Endodermal cell (in vitro differentiated cells): ENCODE measurements around the gene CIBAR2. TPM values are rescaled to one million over a fixed set of nuclear protein-coding genes. Genes with fewer than 3 reads are reported as not detected.

Experiments
- DNase-seq: peaks from one replicate; pipeline ENCODE4 v3.0.0-alpha.2; 2017
- H3K27ac ChIP-seq: 2 replicates; pipeline ENCODE4 v1.5.1; 2013; ENCODE audit warnings: mild to moderate bottlenecking, low read depth, low read length, moderate library complexity
- H3K27me3 ChIP-seq: 2 replicates; pipeline ENCODE4 v1.6.1; 2013; ENCODE audit warnings: mild to moderate bottlenecking, low read length, moderate library complexity; ENCODE audit not compliant: insufficient read depth, control insufficient read depth, poor library complexity, severe bottlenecking
- H3K36me3 ChIP-seq: 2 replicates; pipeline ENCODE4 v1.7.0; 2013; ENCODE audit warnings: mild to moderate bottlenecking, low read length, moderate library complexity; ENCODE audit not compliant: control insufficient read depth, insufficient read depth
- H3K4me1 ChIP-seq: one replicate; pipeline ENCODE4 v1.7.0; 2013; ENCODE audit warnings: low read length; ENCODE audit not compliant: control insufficient read depth, insufficient read depth
- H3K4me3 ChIP-seq: 2 replicates; pipeline ENCODE4 v1.5.1; 2013; ENCODE audit warnings: mild to moderate bottlenecking, low read length, moderate library complexity
- H3K9ac ChIP-seq: 2 replicates; pipeline ENCODE4 v1.6.1; 2013; ENCODE audit warnings: mild to moderate bottlenecking, low read length, moderate library complexity; ENCODE audit not compliant: poor library complexity, severe bottlenecking; ENCODE audit errors: extremely low read depth
- H3K9me3 ChIP-seq: 2 replicates; pipeline ENCODE4 v1.6.1; 2013; ENCODE audit warnings: mild to moderate bottlenecking, low read length, moderate library complexity; ENCODE audit not compliant: control insufficient read depth
- H3K27ac Mint-ChIP-seq: 2 replicates; pipeline ENCODE4 v1.8.0; 2020; ENCODE audit warnings: mixed read lengths
- H3K27me3 Mint-ChIP-seq: 2 replicates; pipeline ENCODE4 v1.8.0; 2021; ENCODE audit warnings: mild to moderate bottlenecking, mixed read lengths; ENCODE audit not compliant: insufficient read depth
- H3K36me3 Mint-ChIP-seq: 2 replicates; pipeline ENCODE4 v1.8.0; 2020; ENCODE audit warnings: low read depth, mixed read lengths
- H3K4me1 Mint-ChIP-seq: 2 replicates; pipeline ENCODE4 v1.8.0; 2020; ENCODE audit warnings: mixed read lengths
- H3K4me3 Mint-ChIP-seq: 2 replicates; pipeline ENCODE4 v1.8.0; 2020; ENCODE audit warnings: mild to moderate bottlenecking, moderate library complexity, mixed read lengths
- H3K9me3 Mint-ChIP-seq: 2 replicates; pipeline ENCODE4 v1.8.0; 2020; ENCODE audit warnings: mild to moderate bottlenecking, mixed read lengths
- WGBS, 2 experiments: methylation state at CpG; one replicate each; pipeline versions ENCODE4 v1.1.5 to v1.1.7; 2013; ENCODE audit warnings: missing lambda C conversion rate in 2 of 2, mixed read lengths in 1 of 2; ENCODE audit not compliant: insufficient coverage in 1 of 2, insufficient read length in 1 of 2; 5-methylcytosine and 5-hydroxymethylcytosine counted together
- total RNA-seq, 2 donors: library from RNA; stranded (reverse); fragmentation: NEBNext Ultra II Directional in 1 of 2; extraction: Animal tissue kit (Norgen Biotek cat#: 25700) in 1 of 2; gene quantifications; 2 replicates in 1 of 2; 3 replicates in 1 of 2; pipeline ENCODE4 v1.2.1, GENCODE V29; 2021
- TF ChIP-seq, protein P1 (sequence below): fragments of 200-600 bp; sonication (generic); conservative IDR thresholded peaks from 2 replicates; pipeline ENCODE4 v1.5.0; 2021; ENCODE audit warnings: antibody characterized with exemption, mild to moderate bottlenecking

The CIBAR2 gene
- total RNA-seq, 2 donors from 2014 or later, result not detected

DNA sequence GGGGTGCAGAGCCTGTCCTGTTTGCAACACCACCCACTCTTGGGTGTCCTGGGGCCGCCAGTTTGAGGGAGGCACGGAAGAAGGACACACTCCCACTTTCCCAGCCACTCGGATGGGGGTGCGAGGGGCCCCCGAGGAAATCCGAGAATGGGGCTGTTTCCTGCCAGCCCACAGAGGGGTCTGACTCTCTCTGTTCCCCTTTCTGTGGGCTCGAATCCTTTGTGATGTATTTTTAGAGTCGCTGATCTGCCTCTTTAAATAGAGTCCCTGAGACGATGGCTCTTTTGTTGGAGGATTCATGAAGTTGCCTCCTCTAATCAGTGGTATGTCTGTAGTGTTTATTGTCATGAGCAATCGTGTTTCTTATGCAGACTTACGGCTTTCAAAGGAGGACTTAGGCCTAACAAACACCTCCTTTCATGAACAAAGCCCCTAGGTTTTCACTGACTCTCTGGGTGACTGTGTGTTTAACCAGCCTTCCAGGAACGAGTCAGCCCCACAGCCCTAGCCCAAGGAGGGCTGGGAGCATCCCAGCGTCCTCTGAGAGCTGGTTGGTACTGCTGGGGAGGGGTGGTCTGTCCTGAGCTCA lies 29.1 kb downstream of the CIBAR2 start:
- Mint-ChIP-seq H3K27me3 (peaks cover 25% of the 10 kb centered on the region), H3K27ac (peak overlapping the region; percentile 52), H3K9me3 (no peaks in the 10 kb centered on the region), H3K4me3 (no peak overlapping the region), H3K4me1 (peaks cover 18% of the 10 kb centered on the region), H3K36me3 (peaks cover 13% of the 10 kb centered on the region)
- H3K4me3 ChIP-seq, result no peak overlapping the region
- peaks cover 6% of the 10 kb centered on the region for H3K4me1 ChIP-seq
- DNase-seq, result peak; percentile 75
- H3K27ac ChIP-seq, result peak overlapping the region; percentile 1
- H3K9me3 ChIP-seq, result no peaks in the 10 kb centered on the region
- no peak overlapping the region for H3K9ac ChIP-seq
- H3K36me3 ChIP-seq, result no peaks in the 10 kb centered on the region
- H3K27me3 ChIP-seq, result peaks cover 16% of the 10 kb centered on the region
- 14 to 45% methylated on average over 4 to 13 of the region's 13 CpGs for WGBS, 2 experiments
- TF ChIP-seq, protein P1, sequence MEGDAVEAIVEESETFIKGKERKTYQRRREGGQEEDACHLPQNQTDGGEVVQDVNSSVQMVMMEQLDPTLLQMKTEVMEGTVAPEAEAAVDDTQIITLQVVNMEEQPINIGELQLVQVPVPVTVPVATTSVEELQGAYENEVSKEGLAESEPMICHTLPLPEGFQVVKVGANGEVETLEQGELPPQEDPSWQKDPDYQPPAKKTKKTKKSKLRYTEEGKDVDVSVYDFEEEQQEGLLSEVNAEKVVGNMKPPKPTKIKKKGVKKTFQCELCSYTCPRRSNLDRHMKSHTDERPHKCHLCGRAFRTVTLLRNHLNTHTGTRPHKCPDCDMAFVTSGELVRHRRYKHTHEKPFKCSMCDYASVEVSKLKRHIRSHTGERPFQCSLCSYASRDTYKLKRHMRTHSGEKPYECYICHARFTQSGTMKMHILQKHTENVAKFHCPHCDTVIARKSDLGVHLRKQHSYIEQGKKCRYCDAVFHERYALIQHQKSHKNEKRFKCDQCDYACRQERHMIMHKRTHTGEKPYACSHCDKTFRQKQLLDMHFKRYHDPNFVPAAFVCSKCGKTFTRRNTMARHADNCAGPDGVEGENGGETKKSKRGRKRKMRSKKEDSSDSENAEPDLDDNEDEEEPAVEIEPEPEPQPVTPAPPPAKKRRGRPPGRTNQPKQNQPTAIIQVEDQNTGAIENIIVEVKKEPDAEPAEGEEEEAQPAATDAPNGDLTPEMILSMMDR, result no peak

DNA sequence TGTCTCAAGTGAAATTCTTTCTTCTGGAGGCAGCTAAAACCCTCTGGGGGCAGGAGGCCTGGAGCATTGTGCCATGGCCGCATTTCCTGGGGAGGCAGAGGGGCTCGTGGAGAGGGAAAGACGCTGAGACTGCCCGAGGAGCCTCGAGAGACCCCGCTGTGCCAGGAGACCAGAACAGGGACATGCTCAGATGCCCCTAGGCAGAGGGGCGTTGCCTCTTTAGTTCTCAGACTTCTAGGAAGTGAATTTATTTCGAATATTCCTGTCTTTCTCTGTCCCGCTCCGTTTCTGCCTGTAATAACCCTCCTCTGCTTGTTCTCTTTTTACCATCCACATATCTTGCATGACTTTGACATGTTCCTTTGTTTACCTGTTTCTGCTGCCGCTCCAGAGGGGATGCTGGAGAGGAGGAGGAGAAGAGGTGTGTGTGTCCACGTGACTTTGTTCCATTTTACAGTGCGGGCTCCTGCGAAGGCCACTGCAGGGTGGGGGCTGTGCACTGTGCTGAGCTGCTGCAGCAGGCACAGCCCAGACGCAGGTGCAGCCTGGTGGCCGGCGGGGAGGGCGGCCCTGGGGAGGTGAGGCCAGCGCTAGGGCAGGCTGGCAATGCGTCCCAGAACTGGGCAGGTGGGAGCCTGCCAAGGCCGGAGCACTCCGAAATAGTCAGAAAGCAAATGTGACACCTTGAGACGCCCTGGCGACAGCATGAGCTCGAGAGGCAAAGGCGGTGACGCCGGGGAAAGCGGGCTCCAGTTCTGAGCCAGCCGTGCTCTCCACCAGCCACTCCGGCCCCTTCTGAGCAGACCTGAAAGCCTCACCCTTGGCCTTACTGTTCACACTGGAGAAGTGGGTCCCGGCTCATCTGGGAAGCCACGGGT lies 29.9 kb downstream of the CIBAR2 start:
- TF ChIP-seq, protein P1, result no peak
- Mint-ChIP-seq H3K9me3 (no peaks in the 10 kb centered on the region), H3K36me3 (peaks cover 13% of the 10 kb centered on the region), H3K27ac (no peak overlapping the region), H3K4me1 (peaks cover 18% of the 10 kb centered on the region), H3K27me3 (peaks cover 25% of the 10 kb centered on the region), H3K4me3 (peak overlapping the region; percentile 3)
- Histone ChIP-seq H3K4me1 (peaks cover 6% of the 10 kb centered on the region), H3K9ac (no peak overlapping the region), H3K27me3 (peaks cover 16% of the 10 kb centered on the region), H3K4me3 (no peak overlapping the region), H3K36me3 (no peaks in the 10 kb centered on the region), H3K9me3 (no peaks in the 10 kb centered on the region), H3K27ac (peak overlapping the region; percentile 1)
- DNase-seq, result peak; percentile 75
- WGBS, 2 experiments, result 30 to 46% methylated on average over 23 to 33 of the region's 33 CpGs

DNA sequence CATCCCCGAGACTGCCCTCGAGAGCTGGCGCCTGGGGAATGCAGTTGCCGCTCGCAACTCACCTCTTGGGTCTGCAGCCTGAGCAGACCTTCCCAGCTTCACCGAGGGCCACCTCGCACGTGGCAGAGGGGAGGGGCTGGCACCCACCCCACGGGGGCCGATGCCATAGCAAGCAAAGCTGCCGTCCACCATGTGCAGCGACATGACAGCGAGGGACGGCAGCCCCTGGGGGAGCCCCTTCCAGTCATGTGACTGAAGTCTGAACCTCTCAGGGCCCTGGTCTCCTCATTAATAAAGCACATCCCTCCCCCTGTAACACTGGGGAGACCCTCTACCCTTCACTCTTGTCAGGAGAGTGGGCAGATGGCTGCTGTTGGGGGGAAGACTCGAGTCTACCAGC lies 30.5 kb downstream of the CIBAR2 start:
- H3K4me1 ChIP-seq, result peaks cover 6% of the 10 kb centered on the region
- Mint-ChIP-seq H3K27me3 (peaks cover 25% of the 10 kb centered on the region), H3K4me1 (peaks cover 18% of the 10 kb centered on the region), H3K9me3 (no peaks in the 10 kb centered on the region), H3K4me3 (no peak overlapping the region), H3K27ac (no peak overlapping the region), H3K36me3 (peaks cover 13% of the 10 kb centered on the region)
- no peaks in the 10 kb centered on the region for H3K9me3 ChIP-seq
- DNase-seq, result no peak
- no peak overlapping the region for H3K27ac ChIP-seq
- WGBS, 2 experiments, result 38 to 83% methylated on average over 1 to 15 of the region's 15 CpGs
- H3K4me3 ChIP-seq, result no peak overlapping the region
- no peak overlapping the region for H3K9ac ChIP-seq
- peaks cover 16% of the 10 kb centered on the region for H3K27me3 ChIP-seq
- TF ChIP-seq, protein P1, result no peak
- H3K36me3 ChIP-seq, result no peaks in the 10 kb centered on the region
